Upper lobe of left lung (tissue), 4 donors: Measurements from ENCODE around the gene PDRG1.

Experiments used
- EP300 ChIP-seq, 4 donors: sonication (generic); formaldehyde crosslinking; IDR thresholded peaks; one replicate each; pipeline ENCODE4 v1.5.1; 2017; ENCODE audit warnings: antibody characterized with exemption in 4 of 4, control low read depth in 2 of 4
- POLR2A ChIP-seq, 4 donors: fragments of 450-650 bp; IDR thresholded peaks; one replicate each; pipeline ENCODE4 v1.5.1; 2016 to 2017; ENCODE audit warnings: antibody characterized with exemption in 4 of 4, mild to moderate bottlenecking in 2 of 4
- POLR2AphosphoS5 ChIP-seq, 2 donors: sonication (generic); formaldehyde crosslinking; IDR thresholded peaks; one replicate each; pipeline ENCODE4 v1.5.1; 2017; ENCODE audit warnings: antibody characterized with exemption in 2 of 2
- TF ChIP-seq, protein P1 (sequence below), 6 experiments: fragments of 450-650 bp in 4 of 6; fragments of 200-600 bp in 2 of 6; sonication (generic) in 2 of 6; IDR thresholded peaks; one replicate each; pipeline ENCODE4 v1.5.1; 2016 to 2019; ENCODE audit warnings: antibody characterized with exemption in 6 of 6

DNA sequence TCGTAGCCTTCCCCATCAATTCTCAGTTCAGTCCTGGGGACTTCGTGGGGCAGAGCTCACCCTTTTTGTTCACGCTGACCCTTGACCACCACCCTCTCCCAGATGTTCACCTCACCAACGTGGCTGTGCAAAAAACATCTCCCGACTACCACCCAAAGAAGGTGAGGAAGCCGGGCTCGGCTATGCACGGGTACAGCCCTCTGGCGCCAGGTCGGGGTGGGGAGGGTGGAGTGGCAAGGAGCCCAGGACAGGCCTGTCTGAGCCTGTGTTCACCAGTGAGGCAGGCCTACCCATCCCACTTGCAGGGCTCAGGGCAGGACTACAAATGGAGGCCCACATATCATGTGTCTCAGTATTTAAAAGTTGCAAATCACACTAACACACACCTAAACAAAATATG, 18.1 kb downstream of the PDRG1 start:
- TF ChIP-seq, protein P1, sequence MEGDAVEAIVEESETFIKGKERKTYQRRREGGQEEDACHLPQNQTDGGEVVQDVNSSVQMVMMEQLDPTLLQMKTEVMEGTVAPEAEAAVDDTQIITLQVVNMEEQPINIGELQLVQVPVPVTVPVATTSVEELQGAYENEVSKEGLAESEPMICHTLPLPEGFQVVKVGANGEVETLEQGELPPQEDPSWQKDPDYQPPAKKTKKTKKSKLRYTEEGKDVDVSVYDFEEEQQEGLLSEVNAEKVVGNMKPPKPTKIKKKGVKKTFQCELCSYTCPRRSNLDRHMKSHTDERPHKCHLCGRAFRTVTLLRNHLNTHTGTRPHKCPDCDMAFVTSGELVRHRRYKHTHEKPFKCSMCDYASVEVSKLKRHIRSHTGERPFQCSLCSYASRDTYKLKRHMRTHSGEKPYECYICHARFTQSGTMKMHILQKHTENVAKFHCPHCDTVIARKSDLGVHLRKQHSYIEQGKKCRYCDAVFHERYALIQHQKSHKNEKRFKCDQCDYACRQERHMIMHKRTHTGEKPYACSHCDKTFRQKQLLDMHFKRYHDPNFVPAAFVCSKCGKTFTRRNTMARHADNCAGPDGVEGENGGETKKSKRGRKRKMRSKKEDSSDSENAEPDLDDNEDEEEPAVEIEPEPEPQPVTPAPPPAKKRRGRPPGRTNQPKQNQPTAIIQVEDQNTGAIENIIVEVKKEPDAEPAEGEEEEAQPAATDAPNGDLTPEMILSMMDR (IDR thresholded peaks at IDR 0.05) = no peak
- TF ChIP-seq POLR2AphosphoS5 (IDR thresholded peaks at IDR 0.05) = no peak
- no peak for TF ChIP-seq POLR2A (IDR thresholded peaks at IDR 0.05)
- no peak for TF ChIP-seq EP300 (IDR thresholded peaks at IDR 0.05)
